ENCODE data around the gene PIP.
"Not testable (repeated sequence)": the region's sequence is repeated elsewhere in the genome, so short reads cannot be mapped to it uniquely, and the experiment has no call there.

PIP gene

DNA sequence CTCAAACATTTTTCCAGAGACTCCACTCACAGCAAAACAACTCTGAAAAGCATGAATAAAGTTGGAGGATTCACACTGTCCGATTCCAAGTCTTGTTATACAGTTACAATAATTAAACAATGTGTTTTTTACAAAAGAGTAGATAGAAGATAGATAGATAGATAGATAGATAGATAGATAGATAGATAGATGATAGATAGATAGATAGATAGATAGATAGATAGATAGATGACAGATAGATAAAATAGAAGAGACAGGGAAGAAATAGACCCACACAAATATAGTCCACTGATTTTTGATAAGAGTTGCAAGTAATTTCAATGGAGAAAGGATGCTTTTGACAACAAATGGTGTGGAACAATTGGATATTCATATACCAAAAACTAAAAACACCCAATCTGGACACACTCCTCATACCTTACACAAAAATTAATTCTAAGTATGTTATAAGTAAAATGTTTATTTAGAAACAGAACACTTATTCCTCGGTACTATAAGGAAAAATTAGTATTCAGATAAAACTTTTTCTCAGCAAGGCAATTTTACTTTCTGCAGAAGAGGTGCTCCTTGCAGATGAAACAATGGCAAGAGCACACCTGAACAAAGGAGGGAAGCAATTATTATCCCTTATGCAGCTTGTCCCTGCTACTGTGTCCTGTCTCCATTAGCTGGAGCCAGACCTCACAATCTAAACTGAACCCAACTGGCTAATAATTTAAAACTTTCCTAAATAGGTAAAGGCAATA, 45.7 kb downstream of the PIP start:
- no peak for DNase-seq (ENCODE audit: low read depth in 2 of 2)

DNA sequence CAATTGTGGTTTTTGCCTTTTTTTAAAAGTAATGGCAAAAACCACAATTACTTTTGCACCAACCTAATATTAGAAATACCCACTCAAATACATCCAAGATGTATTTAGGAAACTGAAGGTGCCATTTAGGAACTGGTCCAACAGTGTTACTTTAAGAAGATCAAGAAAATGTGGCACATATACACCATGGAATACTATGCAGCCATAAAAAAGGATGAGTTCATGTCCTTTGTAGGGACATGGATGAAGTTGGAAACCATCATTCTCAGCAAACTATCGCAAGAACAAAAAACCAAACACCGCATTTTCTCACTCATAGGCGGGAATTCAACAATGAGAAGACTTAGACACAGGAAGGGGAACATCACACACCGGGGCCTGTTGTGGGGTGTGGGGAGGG, 48.9 kb downstream of the PIP start:
- not testable (repeated sequence) for DNase-seq (ENCODE audit: low read depth in 2 of 2)

DNA sequence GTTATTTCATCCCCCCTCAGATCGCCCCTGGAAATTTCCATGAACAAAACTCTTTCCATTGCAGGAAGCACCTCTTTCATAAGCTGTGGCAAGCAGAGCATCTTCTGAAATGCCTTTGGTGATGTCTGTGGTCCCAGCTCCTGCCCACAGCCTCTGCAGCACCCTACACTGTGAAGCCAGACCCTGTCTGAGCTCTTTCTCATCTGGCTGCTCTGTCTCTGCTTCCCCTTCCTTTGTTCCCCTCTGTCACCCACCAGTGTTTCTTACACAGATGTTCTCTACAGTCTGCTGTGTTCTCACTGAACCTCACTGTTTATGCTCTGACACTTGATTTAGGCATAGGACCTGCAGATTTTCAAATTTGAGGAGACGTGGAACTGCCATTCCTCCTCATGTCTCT, 49.5 kb downstream of the PIP start:
- DNase-seq (ENCODE audit: low read depth in 2 of 2) = no peak

DNA sequence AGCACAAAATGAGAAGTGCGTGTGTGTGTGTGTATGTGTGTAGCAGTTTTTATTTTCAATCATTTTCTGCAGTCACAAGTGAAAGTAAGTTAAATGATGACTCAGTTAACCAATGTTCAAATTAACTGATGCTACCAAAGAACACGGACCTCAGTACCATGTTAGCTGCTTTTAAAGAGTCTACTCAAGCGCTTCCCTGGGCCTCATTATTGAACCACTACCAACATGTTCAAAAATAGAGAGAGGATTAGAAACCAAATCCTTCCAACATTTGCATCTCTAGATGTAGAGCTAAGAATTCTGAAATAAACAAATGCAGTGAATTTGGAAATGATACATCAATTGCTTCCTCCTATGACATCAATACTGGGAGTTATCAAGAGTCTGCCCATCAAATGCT, 51.1 kb downstream of the PIP start, which contains the start of gene TAS2R39:
Gene TAS2R39 (plus strand): TSS at position 396 of the 400 bp plus-strand sequence. CDS start 0 bp downstream, at position 396.
- DNase-seq (ENCODE audit: low read depth in 2 of 2) = no peak

- no peak for DNase-seq (ENCODE audit: low read depth in 2 of 2)
These were observed 53.7 kb downstream of the PIP start for GRCh38 chr7:143185551-143185950.

- DNase-seq (ENCODE audit: low read depth in 2 of 2) = no peak
These were observed 57.1 kb downstream of the PIP start for GRCh38 chr7:143188994-143189393.
